SH-SY5Y (cell line): ENCODE results near the gene TLR5.

Experiments
- GATA2 ChIP-seq: IDR thresholded peaks from 2 replicates; pipeline ENCODE4 v1.6.1; 2011; ENCODE audit warnings: mild to moderate bottlenecking, low read depth, low read length
- GATA3 ChIP-seq: IDR thresholded peaks from 2 replicates; pipeline ENCODE4 v1.6.1; 2011; ENCODE audit warnings: low read depth, mild to moderate bottlenecking, low read length, moderate library complexity

DNA sequence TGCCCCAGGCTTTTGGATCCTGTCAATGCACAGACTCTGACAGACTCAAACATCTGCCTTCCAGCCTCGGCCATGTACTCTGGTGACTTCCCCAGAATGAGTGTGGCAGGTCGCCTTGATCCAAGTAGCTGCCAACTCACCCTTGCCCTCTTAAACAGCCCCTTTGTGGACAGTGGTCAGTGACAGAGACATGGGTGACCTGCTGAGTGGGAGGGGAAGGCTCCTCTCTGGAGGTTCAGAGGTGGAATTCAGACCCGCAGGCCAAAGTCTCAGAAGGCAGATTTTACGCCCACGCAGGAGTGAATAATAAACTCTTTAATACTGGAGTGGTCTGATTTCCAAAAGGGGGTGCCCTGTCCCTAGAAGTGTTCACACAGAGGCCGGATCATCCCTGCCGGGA lies 63.5 kb downstream of the TLR5 start:
- TF ChIP-seq GATA2 (no peak), GATA3 (no peak)
